HG03139 (cell line): ENCODE results near the gene DGCR6L.
"Not testable (repeated sequence)": the region's sequence is repeated elsewhere in the genome, so short reads cannot be mapped to it uniquely, and the experiment has no call there.

Experiments
- ATAC-seq: cut with Tn5 transposase; IDR thresholded peaks from one replicate; pipeline ENCODE4 v1.9.1; 2021; ENCODE audit not compliant: unreplicated experiment

Gene DGCR6L

DNA sequence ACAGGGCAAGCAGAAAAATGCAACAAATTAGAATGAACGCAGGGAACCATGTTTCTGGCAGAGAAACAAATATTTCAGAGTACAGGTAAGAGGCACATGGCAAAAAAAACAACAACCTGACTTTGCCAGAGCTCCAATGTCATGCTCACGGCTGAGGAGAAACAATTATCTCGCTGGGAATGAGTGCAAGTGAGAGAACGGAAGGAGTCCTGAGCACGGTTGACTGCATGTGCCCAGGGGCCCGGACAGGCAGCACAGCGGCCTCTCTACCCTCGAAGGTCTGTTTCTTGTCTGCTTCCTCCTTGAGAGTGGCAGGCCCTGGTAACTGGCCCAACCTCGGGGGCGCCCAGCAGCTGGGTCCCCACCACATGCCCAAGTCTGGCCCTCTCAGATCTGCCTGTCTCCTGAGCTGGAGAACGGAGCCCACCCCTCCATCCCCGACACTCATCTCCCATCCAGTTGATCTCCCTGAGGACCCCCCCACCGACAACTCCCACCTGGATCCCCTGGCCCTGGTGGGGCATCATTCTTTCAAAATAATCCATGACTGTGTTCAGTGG lies 27.1 kb downstream of the DGCR6L start:
- ATAC-seq = no peak

DNA sequence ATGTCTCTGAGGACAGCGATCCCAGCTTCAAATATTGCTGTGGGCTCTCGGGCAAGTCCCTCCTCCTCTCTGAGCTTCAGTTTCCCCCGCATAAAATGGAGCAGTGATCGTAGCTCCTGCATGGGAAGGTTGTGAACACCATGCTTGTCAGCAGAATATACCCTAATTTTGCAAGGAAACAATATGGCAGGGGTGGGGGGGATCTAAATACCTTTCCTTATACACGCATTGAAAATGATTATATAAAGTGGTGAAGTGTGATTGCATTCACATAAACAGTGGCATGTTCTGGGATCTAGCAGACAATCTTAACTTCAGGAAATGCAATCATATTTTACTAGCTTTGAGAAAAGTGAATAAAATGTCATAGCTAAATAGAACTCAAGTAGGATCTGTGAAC lies 27.8 kb downstream of the DGCR6L start:
- ATAC-seq = no peak

- ATAC-seq = no peak
Observed at GRCh38 chr22:20291604-20292063, 28.2 kb downstream of the DGCR6L start.

DNA sequence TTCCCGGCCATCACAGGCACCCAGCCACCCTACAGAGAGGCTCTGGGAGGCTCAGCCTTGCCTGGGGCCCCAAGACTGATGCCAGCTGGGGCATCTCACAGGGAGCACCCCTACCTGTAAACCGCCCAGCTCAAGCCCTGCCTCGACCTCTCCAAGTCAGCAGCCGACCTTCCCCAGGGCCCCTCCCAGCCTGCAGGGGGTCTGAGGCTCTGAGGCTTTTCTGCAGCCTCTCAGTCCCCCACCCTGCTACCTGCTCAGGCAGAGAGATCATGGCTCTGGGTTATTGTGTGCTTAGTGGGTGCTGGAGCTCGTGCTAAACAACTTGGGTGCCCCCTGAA lies 28.6 kb downstream of the DGCR6L start:
- ATAC-seq = no peak

GRCh38 chr22:20290578-20291248 lies 29.1 kb downstream of the DGCR6L start:
- no peak for ATAC-seq

DNA sequence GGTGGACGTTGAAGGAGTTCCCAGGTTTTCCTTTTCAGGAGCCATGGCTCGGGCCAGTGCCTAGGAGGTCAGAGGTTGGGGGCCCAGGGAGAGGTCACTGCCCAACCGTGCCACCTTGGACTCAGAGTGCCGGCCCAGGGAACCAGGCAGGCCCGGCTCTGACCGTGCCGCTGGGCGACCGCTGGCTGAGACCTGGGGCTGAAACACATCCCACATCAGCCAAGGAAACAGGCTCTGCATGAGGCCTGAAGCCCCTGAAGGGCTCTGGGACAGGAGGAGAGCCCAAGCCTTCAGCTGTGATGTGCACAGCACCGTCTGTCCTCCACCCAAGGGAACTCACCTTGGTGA lies 29.8 kb downstream of the DGCR6L start:
- ATAC-seq = no peak

DNA sequence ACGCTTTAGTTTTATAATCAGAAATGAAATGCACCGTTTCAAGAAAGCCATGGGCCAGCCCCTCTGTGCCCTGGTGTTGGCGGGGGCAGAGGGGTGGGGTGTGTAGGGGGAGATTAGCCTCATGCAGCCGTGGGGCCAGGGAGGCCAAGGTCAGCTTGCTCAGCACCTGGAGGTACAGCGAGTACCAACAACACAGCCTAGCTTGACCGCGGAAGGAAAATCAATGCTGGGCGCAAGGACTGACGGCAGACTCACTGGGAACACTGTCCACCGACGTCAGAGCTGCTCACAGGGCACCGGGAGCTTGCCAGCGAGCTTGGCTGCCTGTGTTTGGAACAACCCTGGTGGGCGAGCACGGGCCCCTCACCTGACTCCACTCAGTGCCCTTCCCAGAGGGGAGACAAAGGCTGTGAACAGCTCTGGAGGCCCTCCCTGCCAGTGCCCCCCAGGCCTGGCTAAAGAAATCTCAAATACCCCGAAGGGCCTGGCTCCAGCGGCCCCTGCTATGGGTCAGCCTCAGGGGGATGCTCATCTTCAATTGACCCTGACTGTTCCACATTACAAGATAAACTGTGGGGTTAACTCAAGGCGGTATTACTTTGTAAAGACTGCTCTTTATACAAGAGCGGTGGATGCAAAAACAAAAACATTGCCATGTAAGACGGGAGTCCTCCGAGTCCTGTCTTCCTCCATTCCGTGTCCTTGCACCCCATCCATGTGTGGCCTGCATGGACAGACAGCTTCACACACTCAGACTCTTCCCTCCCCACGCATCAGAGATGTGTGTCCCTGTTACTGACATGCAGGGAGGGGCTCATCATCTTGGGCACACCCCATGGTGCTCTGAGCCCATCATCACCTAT lies 30.4 kb downstream of the DGCR6L start:
- ATAC-seq = not testable (repeated sequence)

DNA sequence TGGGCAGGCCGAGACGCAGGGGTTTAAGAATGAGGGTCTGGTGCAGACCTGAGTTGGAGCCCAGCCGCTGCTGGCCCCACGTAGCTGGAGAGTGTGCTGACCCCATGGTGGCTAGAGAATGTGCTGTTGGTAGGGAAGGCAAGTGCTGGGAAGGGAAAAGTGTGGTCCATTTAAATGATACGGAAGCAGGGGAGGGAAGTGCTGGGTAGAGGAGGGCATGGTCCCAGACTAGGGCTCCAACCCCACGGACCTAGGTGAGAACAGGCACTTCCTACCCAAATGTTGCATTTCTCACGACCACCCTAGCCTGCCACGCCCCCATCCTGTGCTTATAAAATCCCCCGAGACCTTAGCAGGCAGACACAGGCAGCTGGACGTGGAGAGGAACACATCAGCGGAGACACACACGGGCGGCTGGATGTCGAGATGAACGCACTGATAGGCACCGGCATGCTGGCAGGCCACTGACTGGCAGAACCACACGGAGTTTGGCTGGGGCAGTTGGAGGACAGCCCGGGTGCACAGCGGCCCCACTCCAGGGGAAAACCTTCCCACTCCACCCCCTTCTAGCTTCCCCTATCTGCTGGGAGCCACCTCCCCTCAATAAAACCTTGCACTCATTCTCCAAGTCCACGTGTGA lies 33.0 kb downstream of the DGCR6L start:
- ATAC-seq = not testable (repeated sequence)

DNA sequence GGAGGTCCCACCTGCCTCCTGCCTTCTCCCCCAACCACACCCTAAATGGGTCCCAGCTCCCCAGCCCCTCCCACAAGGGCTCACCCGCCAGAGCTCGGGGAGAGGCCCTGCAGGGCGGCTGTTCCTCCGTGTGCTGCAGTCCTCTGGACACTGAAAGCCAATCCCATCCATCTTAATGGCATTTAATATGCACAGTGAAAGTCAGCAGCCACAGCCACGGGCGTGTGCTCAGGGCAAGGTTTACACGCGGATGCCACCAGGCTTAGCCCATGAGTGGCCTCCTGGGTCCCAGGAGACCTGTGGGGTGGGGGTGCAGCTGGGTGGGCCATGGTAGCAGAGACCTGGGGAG lies 33.6 kb downstream of the DGCR6L start:
- not testable (repeated sequence) for ATAC-seq

DNA sequence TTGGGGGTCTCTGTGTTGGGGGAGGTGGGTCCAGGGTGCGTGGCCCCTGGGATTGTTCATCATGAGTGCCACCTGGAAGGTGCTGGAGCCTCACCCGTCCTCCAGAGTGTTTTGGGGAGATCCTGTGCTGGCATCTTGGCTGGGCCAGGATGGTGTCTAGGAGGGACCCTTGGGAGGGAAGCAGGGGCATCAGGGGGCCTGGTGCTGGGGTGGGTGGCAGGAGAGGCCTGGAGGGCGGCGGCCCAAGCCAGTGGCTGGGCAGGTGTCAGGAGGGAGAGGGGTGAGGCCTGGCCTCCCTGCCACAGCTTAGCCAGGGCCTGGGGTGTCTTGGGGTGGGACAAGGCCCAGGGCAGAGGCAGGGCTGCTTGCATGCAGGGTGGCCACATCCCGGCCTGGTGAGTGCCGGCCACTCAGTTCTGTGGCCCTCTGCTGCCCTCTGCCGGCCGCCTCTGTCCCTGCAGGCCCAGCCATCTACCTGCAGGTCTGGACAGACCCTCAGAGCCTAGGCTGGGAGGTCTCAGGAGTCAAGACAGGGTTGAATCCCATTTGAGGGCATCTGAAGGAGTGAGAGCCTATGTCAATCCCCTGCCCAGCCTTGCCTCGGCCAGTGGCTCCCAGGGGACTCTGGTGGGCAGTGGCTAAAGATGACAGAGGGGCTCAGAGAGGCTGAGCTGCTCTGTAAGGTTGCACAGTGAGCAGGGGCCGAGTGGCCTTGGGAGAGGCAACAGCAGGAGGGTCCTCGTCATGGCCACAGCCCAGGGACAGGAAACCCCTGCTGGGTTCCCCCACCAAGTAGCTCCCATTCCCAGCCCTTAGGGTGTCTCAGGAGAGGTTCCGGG lies 34.2 kb downstream of the DGCR6L start:
- ATAC-seq = not testable (repeated sequence)

DNA sequence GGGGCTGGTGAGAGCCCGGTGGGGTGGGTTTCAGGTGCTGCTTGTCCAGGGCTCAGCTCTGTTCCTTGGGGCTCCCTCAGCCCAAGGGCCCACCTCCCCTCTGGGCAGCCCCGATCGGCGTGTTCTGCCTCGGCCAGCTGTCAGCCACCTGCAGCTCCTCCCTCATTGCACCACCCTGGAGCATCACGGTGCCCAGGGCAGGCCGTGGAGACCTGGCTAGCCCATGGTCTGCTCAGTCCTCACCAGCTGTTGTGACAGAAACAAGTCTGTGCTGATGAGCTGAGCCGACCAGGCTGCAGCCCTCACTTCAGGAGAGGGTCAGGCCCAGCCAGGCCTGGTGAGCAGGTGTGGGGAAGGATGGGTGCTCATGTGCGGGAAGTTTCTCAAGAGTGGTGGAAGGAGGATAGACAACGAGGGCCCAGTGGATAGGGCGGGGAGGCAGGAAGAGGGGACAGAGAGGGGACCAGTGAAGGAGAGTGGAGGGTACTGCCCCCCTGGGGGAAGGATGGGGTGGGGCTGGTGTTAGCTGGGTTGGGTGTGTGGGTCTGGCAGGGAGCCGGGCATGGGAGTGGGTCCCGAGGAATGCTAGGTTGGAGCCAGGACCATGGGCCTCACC lies 35.3 kb downstream of the DGCR6L start:
- no peak for ATAC-seq

- no peak for ATAC-seq
Observed at GRCh38 chr22:20283674-20284066, 36.2 kb downstream of the DGCR6L start.

DNA sequence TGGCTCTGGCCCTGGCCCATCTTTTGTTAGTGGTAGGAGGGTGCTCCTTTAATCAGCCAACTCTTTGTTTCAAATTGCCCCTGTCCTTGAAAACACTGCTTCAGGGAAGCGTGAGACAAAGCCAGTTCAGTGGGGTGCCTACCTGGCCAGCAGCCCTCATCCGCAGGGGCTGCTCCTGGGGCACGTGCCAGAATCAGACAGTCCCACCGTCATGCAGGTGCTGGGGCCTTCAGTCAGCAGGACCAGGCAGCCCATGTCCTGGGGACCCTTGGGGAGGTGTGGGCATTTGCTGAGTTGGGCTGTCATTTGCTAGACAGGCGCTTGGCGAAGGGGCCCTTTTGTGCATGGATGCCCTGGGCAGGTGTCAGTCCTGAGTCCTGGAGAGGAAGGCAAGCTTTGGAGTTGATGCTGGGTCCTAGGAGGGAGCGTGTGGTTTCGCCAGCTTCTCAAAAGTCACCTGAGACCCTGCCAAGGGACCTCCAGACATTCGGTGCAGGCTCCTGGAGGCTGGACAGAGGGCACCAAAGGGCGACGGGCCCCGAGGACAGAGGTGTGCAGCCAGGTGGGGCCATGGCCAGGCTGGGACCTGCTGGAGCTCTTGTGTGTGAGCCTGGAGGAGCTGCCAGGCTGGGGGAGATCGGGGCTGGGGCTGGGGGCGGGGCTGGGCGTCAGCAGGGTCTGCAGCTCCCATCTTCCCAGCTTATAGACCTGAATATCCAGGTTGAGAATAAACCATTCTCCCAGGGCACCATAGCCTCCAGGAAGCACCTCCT lies 36.8 kb downstream of the DGCR6L start:
- no peak for ATAC-seq

DNA sequence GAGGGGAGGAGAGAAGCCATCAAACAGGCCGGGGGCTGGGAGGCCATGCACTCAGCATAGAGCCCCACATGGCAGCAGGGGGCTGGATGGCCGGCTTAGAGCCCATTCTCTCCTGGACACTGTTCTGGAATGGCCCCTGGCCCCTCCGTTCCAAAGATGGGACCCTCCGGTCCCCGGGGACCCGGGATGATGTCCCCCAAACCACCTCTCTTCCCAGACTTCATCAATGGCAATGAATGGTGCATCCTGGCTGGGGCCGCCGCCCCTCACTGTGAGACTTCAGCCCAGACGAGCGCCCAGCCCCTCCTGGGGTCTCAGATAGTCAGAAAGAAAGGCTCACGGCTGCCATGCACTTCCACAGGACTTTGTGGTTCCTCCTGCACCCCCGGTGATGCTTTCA lies 38.0 kb downstream of the DGCR6L start:
- ATAC-seq = no peak

DNA sequence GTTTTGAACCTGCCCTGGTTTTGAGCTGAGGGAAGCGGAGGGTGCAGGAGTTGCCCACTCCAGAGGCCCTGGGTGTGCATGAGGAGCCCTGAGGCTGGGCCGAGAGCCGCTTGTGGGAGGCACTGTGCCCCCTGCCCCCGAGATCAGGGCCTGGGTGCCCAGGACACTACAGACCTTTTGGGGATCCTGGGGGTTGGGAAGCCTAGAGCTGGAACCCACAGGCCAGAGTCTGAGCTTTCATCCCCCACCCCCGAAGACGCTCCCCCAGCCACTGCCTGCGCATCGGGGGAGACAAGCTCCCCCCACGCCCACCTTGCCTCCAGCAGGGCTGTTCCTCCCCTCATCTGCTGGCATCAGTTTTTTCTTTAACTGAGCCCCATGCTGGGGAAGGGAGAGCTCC lies 38.4 kb downstream of the DGCR6L start:
- not testable (repeated sequence) for ATAC-seq

GRCh38 chr22:20280866-20281265 lies 39.0 kb downstream of the DGCR6L start:
- ATAC-seq = no peak

- ATAC-seq = not testable (repeated sequence)
Observed at GRCh38 chr22:20280163-20280562, 39.7 kb downstream of the DGCR6L start.

GRCh38 chr22:20279662-20280134 lies 40.2 kb downstream of the DGCR6L start:
- no peak for ATAC-seq

DNA sequence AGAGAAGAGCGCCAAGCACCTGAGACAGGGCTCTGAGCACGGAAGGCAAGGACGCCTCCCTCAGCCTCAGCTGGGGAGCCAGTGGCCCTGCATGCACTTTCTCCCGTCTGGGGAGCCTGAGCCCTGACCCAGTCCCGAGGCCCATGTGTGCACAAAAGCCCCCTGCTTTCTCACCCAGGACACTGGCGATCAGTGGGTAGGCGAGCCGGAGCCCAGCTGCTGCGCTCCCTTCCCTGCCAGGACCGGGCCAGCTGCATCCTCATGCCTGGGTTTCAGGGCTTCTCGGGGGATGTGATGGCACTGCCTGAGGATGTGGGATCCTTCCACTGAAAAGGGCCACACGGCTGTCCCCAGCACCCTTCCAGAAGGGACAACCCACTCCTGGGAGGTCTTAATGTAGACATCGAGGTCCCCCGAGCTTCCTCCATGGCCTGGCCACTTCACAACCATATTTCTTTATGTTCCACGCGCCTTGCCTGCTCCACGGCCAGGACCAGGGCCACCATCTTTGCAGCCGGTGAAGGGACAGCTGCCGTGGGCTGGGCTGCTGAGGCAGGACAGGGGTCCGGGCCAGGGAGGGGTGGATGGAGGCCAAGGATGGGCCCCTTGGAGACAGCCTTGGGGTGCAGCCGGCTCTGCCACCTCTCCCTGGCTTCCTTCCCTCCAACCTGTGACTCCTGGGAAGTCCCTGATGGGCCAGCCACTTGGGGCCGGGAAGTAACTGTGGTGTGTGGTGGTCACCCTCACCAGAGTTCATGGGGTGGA lies 41.0 kb downstream of the DGCR6L start:
- not testable (repeated sequence) for ATAC-seq
